ENCODE data around the gene PDCD1.
"Not testable (repeated sequence)": the region's sequence is repeated elsewhere in the genome, so short reads cannot be mapped to it uniquely, and the experiment has no call there.

PDCD1 gene

DNA sequence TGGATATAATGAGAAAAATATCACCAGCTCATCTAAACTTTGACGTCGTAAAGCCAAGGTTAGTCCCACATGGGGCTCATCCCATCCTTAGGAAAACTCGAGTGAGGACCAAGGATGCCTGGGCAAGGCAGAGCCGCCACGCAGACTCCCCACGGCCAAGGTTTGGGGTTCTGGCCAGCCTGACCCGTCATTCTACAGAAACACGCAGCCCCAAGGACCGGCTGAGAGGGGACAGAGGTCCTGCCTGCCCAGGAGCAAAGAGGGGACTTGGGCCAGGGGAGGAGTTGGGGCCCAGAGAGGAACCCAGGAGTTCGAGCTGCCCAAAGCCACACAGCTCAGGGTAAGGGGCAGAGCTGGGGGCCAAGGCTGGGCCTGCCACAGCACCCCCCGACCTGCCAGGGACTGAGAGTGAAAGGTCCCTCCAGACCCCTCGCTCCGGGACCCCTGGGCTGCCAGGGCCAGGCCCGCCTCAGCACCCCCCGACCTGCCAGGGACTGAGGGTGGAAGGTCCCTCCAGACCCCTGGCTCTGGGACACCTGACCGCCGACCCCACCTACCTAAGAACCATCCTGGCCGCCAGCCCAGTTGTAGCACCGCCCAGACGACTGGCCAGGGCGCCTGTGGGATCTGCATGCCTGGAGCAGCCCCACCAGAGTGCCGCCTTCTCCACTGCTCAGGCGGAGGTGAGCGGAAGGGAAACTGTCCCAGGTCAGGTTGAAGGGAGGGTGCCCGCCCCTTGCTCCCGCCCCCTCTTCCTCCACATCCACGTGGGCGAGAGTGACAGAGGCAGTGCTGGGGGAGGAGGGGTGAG lies at the start of gene PDCD1:
TSS of gene PDCD1 (minus strand) at position 689 of the 811 bp plus-strand sequence. CDS start at position 633, 56 bp downstream.
- DNase-seq (ENCODE audit: extremely low spot score) = no peak
- no peak for TF ChIP-seq NFRKB (IDR thresholded peaks at IDR 0.05)
- no peak for TF ChIP-seq FOXM1 (IDR thresholded peaks at IDR 0.05; ENCODE audit: borderline replicate concordance)
- TF ChIP-seq TARDBP (IDR thresholded peaks at IDR 0.05) = no peak
- TF ChIP-seq ARNT (IDR thresholded peaks at IDR 0.05) = no peak
- no peak for TF ChIP-seq FOXK2 (IDR thresholded peaks at IDR 0.05)
- no peak for TF ChIP-seq LEF1 (IDR thresholded peaks at IDR 0.05; ENCODE audit: borderline replicate concordance)
- no peak for TF ChIP-seq PKNOX1 (IDR thresholded peaks at IDR 0.05)
- TF ChIP-seq BHLHE40 (IDR thresholded peaks at IDR 0.05; ENCODE audit: borderline replicate concordance) = no peak
- TF ChIP-seq ZNF384 (IDR thresholded peaks at IDR 0.05) = no peak
- TF ChIP-seq CTBP1 (IDR thresholded peaks at IDR 0.05; ENCODE audit: borderline replicate concordance) = no peak
- no peak for TF ChIP-seq ELF4 (IDR thresholded peaks at IDR 0.05)
- TF ChIP-seq FOXA1 (IDR thresholded peaks at IDR 0.05) = no peak
- TF ChIP-seq SUZ12 (IDR thresholded peaks at IDR 0.05) = no peak
- TF ChIP-seq HDGF (IDR thresholded peaks at IDR 0.05; ENCODE audit: borderline replicate concordance) = no peak
- TF ChIP-seq SP1 (IDR thresholded peaks at IDR 0.05) = no peak
- TF ChIP-seq L3MBTL2 (conservative IDR thresholded peaks at IDR 0.05) = no peak
- CTCF ChIA-PET = no interaction called here
- POLR2A ChIA-PET = no interaction called here

GRCh38 chr2:241907831-241908230 lies 49.1 kb upstream of the PDCD1 start:
- POLR2A ChIA-PET; CTCF ChIA-PET; DNase-seq (ENCODE audit: extremely low spot score): not testable (repeated sequence)

DNA sequence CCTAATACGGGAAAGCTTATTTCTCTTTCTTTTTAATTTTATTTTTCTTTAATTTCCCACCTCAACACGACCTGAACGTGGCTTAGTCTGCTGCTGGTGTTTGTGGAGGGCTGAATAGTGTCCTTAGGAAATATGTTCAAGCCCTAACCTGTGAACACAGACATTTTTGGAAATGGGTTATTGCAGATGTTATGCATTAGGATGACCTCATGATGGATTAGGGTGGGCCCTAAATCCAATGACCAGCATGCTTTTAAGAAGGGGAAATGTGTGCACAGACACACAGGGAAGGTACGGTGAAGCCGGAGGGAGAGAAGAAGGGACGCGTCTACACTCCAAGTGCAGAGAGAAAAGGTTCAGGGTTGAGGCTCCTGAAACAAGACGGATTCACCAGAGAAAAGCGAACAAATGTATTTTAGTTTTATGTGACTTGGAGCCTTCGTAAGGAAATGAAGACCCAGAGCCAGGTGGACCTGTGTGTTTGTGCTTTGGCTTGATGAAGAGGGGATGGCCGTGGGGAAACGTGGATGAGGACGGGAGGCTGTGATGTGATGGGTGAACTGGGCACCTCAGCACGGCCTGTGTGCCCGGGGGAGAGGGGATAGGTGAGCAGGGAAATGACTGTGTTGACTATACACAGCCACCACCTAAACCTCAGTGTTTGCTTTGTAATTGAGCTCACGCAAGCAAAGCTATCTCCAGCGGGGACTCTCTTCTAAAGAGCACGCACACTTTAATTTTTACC lies 48.3 kb upstream of the PDCD1 start:
- ChIA-PET POLR2A (no interaction called here), CTCF (no interaction called here)
- TF ChIP-seq ZNF384 (IDR thresholded peaks at IDR 0.05) (no peak), SUZ12 (IDR thresholded peaks at IDR 0.05) (no peak), NFRKB (IDR thresholded peaks at IDR 0.05) (no peak), ARNT (IDR thresholded peaks at IDR 0.05) (no peak), FOXA1 (IDR thresholded peaks at IDR 0.05) (no peak), PKNOX1 (IDR thresholded peaks at IDR 0.05) (no peak), FOXK2 (IDR thresholded peaks at IDR 0.05) (no peak), LEF1 (IDR thresholded peaks at IDR 0.05; ENCODE audit: borderline replicate concordance) (no peak), TARDBP (IDR thresholded peaks at IDR 0.05) (no peak)
- DNase-seq (ENCODE audit: extremely low spot score) = no peak

GRCh38 chr2:241906378-241906770 lies 47.7 kb upstream of the PDCD1 start:
- CTCF ChIA-PET; DNase-seq (ENCODE audit: extremely low spot score); POLR2A ChIA-PET: not testable (repeated sequence)

- ChIA-PET POLR2A (no interaction called here), CTCF (no interaction called here)
- TF ChIP-seq PKNOX1 (IDR thresholded peaks at IDR 0.05) (no peak), SP1 (IDR thresholded peaks at IDR 0.05) (no peak), FOXM1 (IDR thresholded peaks at IDR 0.05; ENCODE audit: borderline replicate concordance) (no peak), CTBP1 (IDR thresholded peaks at IDR 0.05; ENCODE audit: borderline replicate concordance) (no peak), LEF1 (IDR thresholded peaks at IDR 0.05; ENCODE audit: borderline replicate concordance) (no peak), ARNT (IDR thresholded peaks at IDR 0.05) (no peak)
- no peak for DNase-seq (ENCODE audit: extremely low spot score)
Observed at GRCh38 chr2:241905716-241906377, 47.2 kb upstream of the PDCD1 start.

- TF ChIP-seq FOXK2 (IDR thresholded peaks at IDR 0.05) (no peak), SP1 (IDR thresholded peaks at IDR 0.05) (no peak), PKNOX1 (IDR thresholded peaks at IDR 0.05) (no peak), CTBP1 (IDR thresholded peaks at IDR 0.05; ENCODE audit: borderline replicate concordance) (no peak), FOXA1 (IDR thresholded peaks at IDR 0.05) (no peak), ZNF384 (IDR thresholded peaks at IDR 0.05) (no peak), NFRKB (IDR thresholded peaks at IDR 0.05) (no peak), ELF4 (IDR thresholded peaks at IDR 0.05) (no peak), LEF1 (IDR thresholded peaks at IDR 0.05; ENCODE audit: borderline replicate concordance) (no peak), ARNT (IDR thresholded peaks at IDR 0.05) (no peak), FOXM1 (IDR thresholded peaks at IDR 0.05; ENCODE audit: borderline replicate concordance) (no peak), HDGF (IDR thresholded peaks at IDR 0.05; ENCODE audit: borderline replicate concordance) (no peak), L3MBTL2 (conservative IDR thresholded peaks at IDR 0.05) (no peak), TARDBP (IDR thresholded peaks at IDR 0.05) (no peak), BHLHE40 (IDR thresholded peaks at IDR 0.05; ENCODE audit: borderline replicate concordance) (no peak), SUZ12 (IDR thresholded peaks at IDR 0.05) (no peak)
- ChIA-PET POLR2A (no interaction called here), CTCF (no interaction called here)
- DNase-seq (ENCODE audit: extremely low spot score) = no peak
Observed at GRCh38 chr2:241904791-241905710, 46.4 kb upstream of the PDCD1 start.

Data from HEK293T (cell line).